Endothelial cell of umbilical vein (primary cell): ENCODE measurements around the gene DARS2.
"Not testable (repeated sequence)": the region's sequence is repeated elsewhere in the genome, so short reads cannot be mapped to it uniquely, and the experiment has no call there.

Experiments
- EZH2 ChIP-seq: IDR thresholded peaks from 2 replicates; pipeline ENCODE4 v1.6.1; 2012; ENCODE audit warnings: borderline replicate concordance, low read depth, mild to moderate bottlenecking, moderate library complexity, low read length, inconsistent platforms; ENCODE audit not compliant: severe bottlenecking
- JUN ChIP-seq: IDR thresholded peaks from 2 replicates; pipeline ENCODE4 v1.6.1; 2011; ENCODE audit warnings: borderline replicate concordance, low read depth; ENCODE audit not compliant: insufficient read length, insufficient read depth
- MYC ChIP-seq: IDR thresholded peaks from one replicate; pipeline ENCODE4 v1.6.1; 2011; ENCODE audit warnings: mild to moderate bottlenecking, low read depth, low read length
- POLR2A ChIP-seq: IDR thresholded peaks from 2 replicates; pipeline ENCODE4 v1.6.1; 2012; ENCODE audit warnings: low read depth, mild to moderate bottlenecking, control low read depth, low read length
- POLR2AphosphoS5 ChIP-seq: IDR thresholded peaks from 2 replicates; pipeline ENCODE4 v1.6.1; 2012; ENCODE audit warnings: low read depth, mild to moderate bottlenecking, control low read depth, low read length, moderate library complexity; ENCODE audit not compliant: insufficient read depth
- TF ChIP-seq, protein P1 (sequence below): IDR thresholded peaks from 2 replicates; pipeline ENCODE4 v1.6.1; 2011; ENCODE audit not compliant: insufficient read depth, insufficient read length
- TF ChIP-seq, protein P2 (sequence below), 2 donors: IDR thresholded peaks; 1 replicate in 1 of 2; 2 replicates in 1 of 2; pipeline ENCODE4 v1.5.1; 2011; ENCODE audit warnings: low read length in 2 of 2, mild to moderate bottlenecking in 2 of 2, moderate library complexity in 2 of 2, control low read depth in 1 of 2, inconsistent platforms in 1 of 2, low read depth in 1 of 2; ENCODE audit not compliant: insufficient read depth in 1 of 2; ENCODE audit errors: extremely low read depth in 1 of 2

DNA sequence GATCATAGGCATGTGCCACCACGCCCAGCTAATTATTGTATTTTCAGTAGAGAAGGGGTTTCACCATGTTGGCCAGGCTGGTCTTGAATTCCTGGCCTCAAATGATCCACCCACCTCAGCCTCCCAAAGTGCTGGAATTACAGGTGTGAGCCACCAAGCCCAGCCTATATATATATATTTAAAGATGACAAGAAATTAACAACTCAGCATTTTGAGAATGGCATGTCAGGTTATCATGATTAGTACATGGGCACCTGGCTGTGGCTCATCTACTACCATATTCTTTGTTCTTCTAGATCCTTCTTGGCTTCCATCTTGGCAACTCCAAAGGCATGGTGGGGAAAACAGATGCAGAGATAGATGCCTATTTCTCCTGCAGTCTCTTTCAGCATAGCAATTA, 24.5 kb upstream of the DARS2 start:
- TF ChIP-seq, protein P1, sequence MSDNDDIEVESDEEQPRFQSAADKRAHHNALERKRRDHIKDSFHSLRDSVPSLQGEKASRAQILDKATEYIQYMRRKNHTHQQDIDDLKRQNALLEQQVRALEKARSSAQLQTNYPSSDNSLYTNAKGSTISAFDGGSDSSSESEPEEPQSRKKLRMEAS: not testable (repeated sequence)
- TF ChIP-seq, protein P2, sequence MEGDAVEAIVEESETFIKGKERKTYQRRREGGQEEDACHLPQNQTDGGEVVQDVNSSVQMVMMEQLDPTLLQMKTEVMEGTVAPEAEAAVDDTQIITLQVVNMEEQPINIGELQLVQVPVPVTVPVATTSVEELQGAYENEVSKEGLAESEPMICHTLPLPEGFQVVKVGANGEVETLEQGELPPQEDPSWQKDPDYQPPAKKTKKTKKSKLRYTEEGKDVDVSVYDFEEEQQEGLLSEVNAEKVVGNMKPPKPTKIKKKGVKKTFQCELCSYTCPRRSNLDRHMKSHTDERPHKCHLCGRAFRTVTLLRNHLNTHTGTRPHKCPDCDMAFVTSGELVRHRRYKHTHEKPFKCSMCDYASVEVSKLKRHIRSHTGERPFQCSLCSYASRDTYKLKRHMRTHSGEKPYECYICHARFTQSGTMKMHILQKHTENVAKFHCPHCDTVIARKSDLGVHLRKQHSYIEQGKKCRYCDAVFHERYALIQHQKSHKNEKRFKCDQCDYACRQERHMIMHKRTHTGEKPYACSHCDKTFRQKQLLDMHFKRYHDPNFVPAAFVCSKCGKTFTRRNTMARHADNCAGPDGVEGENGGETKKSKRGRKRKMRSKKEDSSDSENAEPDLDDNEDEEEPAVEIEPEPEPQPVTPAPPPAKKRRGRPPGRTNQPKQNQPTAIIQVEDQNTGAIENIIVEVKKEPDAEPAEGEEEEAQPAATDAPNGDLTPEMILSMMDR (IDR thresholded peaks at IDR 0.05; ENCODE audit: extremely low read depth in 1 of 2, insufficient read depth in 1 of 2, low read depth in 1 of 2, low read length in 2 of 2): not testable (repeated sequence)
- not testable (repeated sequence) for TF ChIP-seq MYC, POLR2AphosphoS5, POLR2A, EZH2, JUN
